DMS153 treated with DMSO at 0.1 percent for 48 hours (cell line): ENCODE results near the gene HPSE.

Experiments used
- DNase-seq: peaks from one replicate; lab custom pipeline; 2025; ENCODE audit not compliant: unreplicated experiment; lab: John Stamatoyannopoulos, UW

Gene HPSE

DNA sequence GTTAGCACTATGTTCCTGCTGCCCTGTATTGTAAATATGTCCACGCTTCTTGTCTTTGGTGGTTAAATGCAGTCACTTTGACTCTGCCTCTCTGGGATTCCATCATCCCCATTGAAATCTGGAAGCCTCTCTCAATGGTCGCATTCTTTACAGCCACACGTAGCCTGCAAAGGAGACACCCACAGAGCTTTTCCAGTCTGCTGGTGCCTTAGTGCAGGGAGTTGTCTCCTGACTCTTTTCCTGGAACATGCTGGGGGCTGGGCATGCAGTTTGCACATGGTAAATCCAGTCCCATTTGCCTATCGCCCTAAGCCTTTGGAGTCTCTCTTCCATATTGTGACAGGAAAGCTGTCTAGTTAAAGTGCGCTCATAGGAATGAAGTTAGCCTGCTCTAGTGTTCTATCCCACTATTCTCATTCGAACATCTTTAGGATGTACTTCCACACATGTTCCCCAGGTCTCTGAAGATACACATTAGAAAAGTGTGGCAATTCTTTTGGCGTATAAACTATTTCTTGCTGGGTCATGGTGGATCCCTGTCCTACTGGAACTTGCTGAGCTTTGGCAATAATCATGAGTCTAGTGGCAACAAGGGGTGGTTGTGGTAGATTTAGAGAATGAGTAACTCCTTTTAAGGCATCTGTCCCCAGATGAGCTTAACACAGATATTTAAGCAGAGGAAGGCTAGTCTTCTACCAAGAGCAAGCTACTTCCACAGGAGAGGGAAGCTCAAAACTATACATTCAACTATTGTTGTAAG lies 83.8 kb downstream of the HPSE start:
- no peak for DNase-seq

DNA sequence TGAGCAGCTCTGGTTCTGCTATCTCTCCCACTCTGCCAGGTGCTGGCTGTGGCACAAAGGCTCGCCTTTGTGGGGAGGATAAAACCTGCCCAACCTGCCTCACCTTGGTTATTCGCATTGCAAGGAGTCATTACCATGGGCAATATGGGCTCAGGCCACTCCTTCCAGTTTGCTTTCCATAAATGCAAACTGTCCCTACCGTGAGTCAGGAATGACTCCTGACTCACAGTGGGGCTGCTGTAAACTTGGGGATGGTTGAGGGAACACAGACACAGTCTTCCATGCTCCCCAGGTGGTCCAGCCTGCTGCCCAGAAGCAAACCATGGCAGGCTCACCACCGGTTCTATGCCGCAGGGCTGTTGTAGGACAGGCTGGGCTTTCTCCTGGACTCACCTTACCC lies 86.2 kb downstream of the HPSE start:
- no peak for DNase-seq

DNA sequence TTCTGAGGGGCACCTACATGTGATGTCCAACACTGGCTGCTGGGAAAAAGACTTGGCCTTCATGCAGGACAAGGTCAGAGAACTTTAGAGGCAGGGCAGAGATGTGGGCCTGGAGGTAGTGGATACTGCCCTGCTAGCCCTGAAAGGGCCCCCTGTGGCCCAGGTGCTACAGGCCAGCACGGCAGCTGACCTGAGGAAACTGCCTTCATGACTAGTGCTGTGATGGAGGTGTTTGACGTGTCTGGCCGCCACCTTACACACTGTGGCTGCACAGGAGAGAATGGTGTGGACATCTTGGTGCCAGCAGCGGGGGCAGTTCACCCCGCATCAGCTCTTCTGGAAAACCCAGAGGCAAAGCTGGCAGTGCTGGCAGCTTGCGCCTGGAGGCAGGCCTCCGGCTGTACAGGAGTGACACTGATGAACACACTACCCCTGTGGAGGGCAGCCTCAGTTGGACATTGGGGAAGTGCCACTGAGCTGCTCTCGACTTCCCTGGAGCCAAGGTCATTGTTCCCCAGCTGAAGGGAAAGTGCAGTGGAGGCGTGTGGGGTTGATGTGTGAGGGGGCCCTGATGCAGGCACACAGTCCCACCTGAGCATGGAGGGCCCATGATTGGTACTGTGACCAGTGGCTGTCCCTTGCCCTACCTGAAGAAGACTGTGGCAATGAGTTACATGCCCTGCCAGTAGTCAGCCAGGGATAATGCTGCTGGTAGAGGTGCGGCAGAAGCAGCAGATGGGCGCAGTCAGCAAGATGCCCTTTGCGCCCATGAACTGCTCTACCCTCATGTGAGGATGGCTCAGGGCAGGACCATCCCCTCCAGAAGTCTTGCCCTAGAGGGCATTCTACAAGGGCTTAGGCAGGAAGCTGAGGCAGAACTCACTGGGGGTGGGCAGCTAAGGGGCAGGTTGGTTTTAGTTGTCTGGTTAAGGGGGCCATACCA lies 87.0 kb downstream of the HPSE start:
- no peak for DNase-seq
